Activated T-helper 1 cell treated with anti-CD3 and anti-CD28 coated beads, Interleukin-2, amount 50 U/mL, for 16 hours (primary cell): ENCODE measurements around the gene CPHXL2.
A peak's percentile ranks its signal among the peaks of the same experiment; 100 is the strongest.

ENCODE experiments used
- DNase-seq, 2 donors: peaks; one replicate each; pipeline ENCODE4 v3.0.0-alpha.2; 2020; ENCODE audit warnings: low read depth in 1 of 2, low spot score in 1 of 2

CPHXL2 gene

DNA sequence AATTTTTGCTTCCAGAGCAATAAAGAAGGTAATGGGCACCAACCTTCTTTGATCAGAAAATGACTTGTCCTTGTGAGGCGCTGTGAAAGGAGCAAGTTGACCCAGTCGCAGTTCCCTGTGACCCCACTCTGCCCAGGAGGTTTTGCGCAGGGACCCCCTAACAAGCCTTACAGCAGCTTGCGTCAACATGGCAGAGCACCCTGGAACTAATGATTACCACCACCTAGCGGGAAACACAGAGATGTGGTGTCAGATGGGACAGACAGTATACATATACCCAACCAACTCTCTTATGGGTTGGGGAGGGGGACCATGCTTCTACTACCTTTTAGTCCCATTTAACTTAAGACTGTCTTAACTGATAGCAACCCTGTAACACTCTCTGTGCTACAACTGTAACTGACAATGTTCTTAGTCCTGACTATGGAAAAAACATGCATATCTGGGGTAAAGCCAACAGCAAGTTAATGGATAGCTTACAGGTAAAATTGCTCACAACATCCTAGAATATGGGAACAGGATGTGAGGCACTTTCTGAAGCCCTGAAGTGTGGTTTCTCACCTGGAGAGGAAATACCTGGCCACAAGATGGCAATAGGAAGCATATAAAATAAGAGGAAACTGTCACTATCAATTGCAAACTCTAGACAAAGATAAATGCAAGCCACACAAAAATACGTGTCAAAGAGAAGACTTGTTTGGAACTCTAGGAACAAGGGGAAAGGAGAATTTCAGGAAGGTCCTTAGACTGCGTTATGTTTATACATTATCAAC is 32.4 kb downstream of the CPHXL2 start:
- DNase-seq = no peak

- no peak for DNase-seq
Observed at GRCh38 chr16:75640598-75640997, 36.2 kb downstream of the CPHXL2 start.

DNA sequence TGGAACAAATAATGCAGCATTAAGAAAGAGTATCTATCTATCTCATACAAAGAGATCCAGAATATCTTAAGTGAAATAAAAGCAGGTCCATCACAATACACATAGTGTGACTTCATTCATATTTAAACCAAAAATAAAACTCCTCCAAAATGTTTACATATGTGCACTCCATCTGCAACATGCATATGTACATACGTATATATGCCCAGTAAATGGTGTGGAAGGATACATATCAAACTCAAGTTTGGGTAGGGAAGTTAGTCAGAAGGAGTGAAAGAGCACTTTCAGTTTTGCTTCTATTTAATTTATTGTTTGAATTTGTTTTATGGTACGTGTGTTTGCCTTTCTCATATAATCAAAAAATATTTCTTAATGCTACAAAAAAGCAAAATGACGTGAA is 41.8 kb downstream of the CPHXL2 start:
- DNase-seq = no peak

- no peak for DNase-seq
Observed at GRCh38 chr16:75632857-75633256, 44.0 kb downstream of the CPHXL2 start.

- DNase-seq = no peak
Observed at GRCh38 chr16:75630052-75630451, 46.8 kb downstream of the CPHXL2 start.

DNA sequence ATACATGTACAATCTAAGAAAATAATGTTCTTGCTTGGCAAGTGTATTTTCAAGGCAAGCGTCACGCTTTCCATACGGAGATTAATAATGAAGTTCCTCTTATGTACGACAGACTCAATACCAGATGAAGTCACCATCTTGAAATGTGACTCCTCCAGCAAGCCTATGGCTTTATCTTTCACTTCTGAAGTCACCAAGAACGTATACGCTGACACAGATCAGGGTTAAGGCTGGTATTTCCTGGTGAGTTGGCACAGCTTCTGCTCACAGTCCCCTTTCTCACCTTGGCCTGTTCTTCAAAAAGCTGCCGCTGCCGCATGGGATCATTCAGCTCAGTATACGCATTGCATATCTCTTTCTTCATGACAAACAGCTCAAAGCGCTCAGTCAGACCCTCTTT is 47.7 kb downstream of the CPHXL2 start:
- no peak for DNase-seq

- DNase-seq = no peak
Observed at GRCh38 chr16:75628351-75628750, 48.5 kb downstream of the CPHXL2 start.

DNA sequence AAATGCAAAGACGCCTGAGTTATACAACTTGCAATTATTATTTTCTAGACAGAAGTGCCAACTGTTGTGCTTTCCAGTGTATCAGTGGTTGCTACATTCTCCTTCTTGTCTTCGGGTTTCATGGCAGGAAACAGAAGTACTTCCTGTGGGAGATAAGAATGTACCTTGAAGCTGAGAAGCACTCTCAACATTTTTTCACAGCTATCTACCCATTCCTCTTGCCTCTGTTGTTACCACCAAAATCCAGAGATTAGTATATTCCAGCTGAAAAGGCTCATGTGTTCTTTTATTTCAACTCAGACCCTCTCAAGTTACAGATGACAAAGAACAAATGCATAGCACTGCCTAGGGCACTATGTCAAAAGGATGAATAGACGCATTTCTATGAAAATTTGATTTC is 49.0 kb downstream of the CPHXL2 start:
- no peak for DNase-seq

DNA sequence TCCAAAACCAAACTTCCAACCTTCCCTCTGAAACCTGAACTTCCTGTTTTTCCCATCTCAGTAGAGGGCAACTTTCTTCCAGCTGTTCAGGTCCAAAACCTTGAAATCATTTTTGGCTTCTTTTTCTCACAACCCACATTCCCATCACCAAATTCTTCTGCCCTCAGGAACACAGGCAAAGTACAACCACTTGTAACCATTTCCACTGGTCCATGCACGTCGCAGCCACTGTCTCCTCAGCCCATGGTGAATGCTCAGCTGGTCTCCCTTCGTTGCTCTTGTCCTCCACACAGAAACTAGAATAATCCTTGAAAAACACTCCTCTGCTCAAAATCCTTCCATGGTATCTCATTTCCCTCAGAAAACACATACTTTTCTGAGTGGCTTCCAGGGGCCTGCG is 50.0 kb downstream of the CPHXL2 start:
- no peak for DNase-seq

GRCh38 chr16:75624921-75625334 is 51.9 kb downstream of the CPHXL2 start:
- no peak for DNase-seq

- DNase-seq = peak; percentile 95 to 96
Observed at GRCh38 chr16:75622761-75623605, 53.8 kb downstream of the CPHXL2 start, which contains the start of gene ADAT1. ADAT1 (minus strand) TSS chr16:75623281; CDS start chr16:75620799, 2,482 bp downstream.

DNA sequence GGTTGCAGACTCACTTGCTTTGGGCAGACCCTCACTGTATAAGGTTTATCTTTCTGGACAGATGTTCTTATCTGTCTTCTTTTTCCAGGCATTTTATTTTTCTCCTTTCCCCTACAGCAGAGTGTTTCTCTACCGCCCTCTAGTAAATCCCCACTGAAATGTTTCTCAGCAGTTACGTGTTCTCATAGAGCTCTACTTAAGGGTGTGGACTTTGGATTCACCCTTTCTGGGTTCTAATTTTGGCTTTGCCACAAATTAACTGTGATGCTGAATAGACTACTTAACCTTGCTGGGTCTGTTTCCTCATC is 55.7 kb downstream of the CPHXL2 start:
- DNase-seq = no peak

DNA sequence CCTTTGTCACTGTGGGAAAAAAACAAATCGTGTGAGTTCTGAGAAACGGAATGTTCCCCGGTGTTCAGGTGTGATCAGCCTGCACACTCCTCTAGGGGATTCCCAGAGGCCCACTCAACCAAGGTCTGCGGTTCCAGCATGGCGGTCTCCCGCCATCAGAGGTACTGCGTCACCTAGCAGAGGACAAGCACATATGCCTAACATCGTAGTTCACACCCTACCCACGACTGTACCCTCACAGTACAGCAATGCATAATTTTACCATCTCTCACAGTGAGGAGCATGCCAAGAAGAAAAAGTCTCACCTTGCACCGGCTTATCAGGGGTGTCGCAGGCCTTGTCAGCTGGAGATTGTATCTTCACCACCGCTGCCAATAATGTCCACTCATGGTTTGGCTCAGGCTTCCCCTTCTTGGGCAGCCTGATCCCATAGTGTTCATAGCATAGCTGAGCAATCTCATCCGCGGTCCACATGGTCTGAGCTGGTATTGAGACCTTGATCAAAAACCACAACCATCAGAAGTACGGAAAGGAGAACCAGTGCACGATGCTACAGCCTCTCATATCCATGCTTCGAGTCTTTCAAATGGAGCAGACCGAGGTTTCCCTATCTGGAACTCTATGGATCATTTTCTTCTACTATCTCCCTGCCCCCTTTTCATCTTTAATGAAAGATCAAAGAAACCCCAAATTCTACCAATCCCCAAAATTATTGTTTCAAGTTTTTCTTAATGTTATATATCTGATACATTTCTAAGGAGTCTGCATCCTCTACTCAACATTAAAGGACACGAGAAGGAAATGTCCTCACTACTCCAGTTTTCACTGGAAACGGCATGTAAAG is 56.3 kb downstream of the CPHXL2 start:
- peak in 1 of 2 donors; percentile 43 for DNase-seq

DNA sequence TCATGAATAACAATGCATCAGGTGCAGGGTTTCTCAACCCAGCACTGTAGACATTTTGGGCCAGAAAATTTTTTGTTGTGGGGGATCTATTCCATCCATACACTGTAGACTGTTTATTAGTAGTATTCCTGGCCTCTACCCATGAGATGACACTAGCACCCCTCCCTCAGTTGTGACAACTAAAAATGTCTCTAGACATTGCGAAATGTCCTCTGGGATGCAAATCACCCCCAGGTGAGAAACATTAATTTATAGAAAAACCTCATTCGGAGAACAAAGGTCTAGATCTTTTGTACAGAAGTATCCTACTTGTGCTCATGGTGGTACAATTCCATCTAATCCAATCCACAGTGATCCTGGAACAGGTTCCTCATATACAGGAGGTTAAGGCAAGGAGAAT is 58.0 kb downstream of the CPHXL2 start:
- no peak for DNase-seq

DNA sequence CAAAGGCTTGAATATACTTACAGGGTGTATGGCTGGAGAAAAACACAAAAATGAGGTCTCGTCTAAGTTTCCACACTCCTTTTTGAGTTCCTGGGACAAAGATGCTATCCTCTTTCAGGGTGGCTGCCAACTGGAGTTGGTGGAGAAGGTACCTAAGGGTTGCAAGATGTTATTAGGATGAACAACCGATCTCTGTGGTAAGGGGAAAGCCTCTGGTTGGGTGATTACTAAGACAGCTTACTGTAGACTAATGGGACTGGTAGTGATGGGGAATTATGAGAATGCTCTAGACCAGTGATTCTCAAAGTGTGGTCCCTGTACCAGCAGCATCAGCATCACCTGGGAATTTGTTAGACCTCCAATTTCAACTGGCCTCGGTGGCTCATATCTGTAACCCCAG is 59.7 kb downstream of the CPHXL2 start:
- no peak for DNase-seq

DNA sequence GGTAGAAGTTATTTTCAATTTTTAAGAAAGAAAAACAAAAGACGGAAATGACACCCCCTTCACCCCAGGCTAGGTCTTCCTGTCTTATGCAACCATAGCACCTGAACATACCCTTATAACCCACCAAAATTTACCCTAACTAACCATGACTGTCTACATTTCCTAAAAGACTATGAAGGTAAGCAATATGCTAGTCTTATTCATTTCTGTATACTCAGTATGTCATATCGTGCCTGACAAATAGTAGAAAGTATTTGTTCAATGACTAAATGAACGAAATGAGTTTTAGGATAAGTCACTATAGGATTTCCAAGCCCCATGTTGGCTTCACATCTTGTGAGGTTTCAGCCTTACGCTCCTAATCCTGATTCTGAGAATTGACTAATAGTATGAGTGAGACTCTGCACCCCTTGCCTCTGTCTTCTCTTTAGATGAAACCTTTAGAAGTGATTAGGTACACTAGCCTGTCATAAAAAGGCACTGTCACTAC is 60.2 kb downstream of the CPHXL2 start:
- no peak for DNase-seq

DNA sequence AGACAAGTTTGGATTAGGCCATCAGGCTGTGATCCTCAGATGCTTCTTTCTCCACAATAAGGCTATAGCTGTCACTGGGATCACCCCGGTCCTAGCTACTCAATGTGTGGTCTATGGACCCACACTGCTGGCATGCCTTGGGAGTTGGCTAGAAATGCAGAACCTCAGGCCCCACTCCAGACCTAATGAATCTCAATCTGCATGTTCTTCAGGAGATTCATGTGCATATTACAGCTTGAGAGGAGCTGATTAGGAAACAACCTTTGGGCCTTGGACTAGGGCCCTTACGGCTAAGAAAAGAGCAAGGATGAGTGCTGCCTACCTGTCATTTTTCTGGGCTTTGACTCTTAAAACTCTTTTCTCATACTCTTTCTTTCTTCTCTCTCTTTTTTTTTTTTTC is 61.2 kb downstream of the CPHXL2 start:
- no peak for DNase-seq

GRCh38 chr16:75614066-75614897 is 62.5 kb downstream of the CPHXL2 start:
- DNase-seq = no peak
